Stimulated activated CD8-positive, alpha-beta memory T cell treated with anti-CD3 and anti-CD28 coated beads, Interleukin-12 subunit alpha, Interleukin-12 subunit beta, amount 100 ng/mL, for 24 hours (primary cell): ENCODE data around the gene UBFD1.
"Not testable (repeated sequence)": the region's sequence is repeated elsewhere in the genome, so short reads cannot be mapped to it uniquely, and the experiment has no call there.

Experiments used
- DNase-seq: peaks from one replicate; pipeline ENCODE4 v3.0.0-alpha.2; 2020; ENCODE audit errors: extremely low read depth

Gene UBFD1

DNA sequence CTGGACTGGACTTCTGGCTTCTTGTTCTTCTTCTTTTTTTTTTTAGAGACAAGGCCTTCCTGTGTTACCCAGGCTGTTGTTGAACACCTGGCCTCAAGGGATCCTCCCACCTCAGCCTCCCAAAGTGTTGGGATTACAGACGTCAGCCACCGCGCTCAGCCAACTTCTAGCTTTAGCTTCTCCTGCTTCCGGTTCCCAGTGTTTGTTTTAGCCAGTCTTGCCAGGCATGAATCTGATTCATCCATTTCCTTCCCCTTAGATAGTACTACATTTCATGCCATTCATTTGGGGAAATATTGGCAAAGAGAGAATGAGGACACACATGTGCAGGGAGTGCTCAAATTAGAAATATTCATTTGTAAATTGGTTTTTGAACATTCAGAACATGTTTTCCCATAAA, 50.7 kb downstream of the UBFD1 start:
- no peak for DNase-seq

DNA sequence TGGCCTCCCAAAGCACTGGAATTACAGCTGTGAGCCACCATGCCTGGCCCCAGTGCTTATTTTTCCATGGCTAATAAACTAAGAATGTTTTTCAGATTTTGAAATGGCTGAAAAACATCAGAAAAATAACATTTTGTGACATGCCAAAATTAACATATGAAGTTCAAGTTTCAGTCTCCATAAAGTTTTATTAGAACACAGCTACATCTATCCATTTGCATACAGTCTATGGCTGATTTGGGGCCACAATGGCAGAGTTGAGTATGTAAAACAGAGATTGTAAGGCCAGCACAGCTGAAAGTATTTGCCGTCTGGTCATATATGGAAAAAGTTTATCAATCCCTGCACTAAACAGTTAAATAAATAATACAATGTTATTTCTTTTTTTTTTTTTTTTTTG, 52.4 kb downstream of the UBFD1 start:
- DNase-seq = no peak

DNA sequence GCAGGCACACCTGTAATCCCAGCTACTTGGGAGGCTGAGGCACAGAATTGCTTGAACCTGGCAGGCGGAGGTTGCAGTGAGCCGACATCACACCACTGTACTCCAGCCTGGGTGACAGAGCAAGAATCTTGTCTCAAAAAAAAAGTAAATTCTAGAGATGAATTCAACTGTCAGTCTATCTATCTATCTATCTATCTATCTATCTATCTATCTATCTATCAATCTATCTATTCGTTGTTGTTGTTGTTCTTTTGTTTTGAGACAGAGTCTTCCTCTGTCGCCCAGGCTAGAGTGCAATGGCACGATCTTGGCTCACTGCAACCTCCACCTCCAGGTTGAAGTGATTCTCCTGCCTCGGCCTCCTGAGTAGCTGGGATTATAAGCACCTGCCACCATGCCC, 53.4 kb downstream of the UBFD1 start:
- not testable (repeated sequence) for DNase-seq

DNA sequence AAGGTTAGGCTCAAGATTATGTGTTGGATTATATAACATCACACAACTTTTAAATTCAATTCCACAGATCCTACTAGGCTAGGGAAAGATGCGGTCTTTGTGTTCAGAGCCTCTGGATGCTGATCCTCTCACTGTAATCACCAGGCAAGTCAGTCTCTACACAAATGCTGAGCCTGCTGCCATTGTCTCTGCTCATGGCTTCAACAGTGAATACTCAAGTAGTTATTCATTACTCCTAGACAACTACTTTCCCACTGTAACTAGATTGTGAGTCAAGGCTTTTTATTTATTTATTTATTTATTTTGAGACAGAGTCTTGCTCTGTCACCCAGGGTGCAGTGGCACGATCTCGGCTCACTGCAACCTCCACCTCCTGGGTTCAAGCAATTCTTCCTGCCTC, 54.4 kb downstream of the UBFD1 start:
- DNase-seq = no peak

DNA sequence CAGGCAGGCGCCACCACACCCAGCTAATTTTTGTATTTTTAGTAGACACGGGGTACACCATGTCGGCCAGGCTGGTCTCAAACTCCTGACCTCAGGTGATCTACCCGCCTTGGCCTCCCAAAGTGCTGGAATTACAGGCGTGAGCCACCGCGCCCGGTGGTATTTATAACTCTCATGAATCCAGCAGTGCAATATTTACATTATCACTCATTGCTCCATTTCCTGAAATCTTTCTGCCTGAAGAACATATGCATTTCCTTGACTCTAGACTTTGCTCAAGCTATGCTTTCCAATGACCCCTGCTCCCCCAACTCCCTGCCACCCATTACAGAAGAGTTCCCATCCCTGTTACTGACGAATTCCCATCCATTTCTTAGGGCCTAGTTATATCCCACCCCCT, 58.3 kb downstream of the UBFD1 start:
- no peak for DNase-seq
